ENCODE results near the gene KCNJ10. TPM values are rescaled to one million over a fixed set of nuclear protein-coding genes. Genes with fewer than 3 reads are reported as not detected.
"Not testable (repeated sequence)": the region's sequence is repeated elsewhere in the genome, so short reads cannot be mapped to it uniquely, and the experiment has no call there.

KCNJ10 gene
- total RNA-seq, 2 donors from 2014 or later, result not detected

GRCh38 chr1:160052936-160053335 lies 17.0 kb downstream of the KCNJ10 start:
- Histone ChIP-seq H3K4me3 (no peak overlapping the region), H3K27me3 (replicated peaks; ENCODE audit: insufficient read depth) (no peaks in the 10 kb centered on the region), H3K27ac (no peak overlapping the region), H3K36me3 (no peaks in the 10 kb centered on the region), H3K4me1 (replicated peaks) (no peaks in the 10 kb centered on the region), H3K9me3 (no peaks in the 10 kb centered on the region)
- WGBS, result 53% methylated on average over 6 of the region's 6 CpGs
- DNase-seq (ENCODE audit: low spot score), result no peak
- intact Hi-C loops (cut with DNase I), result no loop called here
- no peak for TF ChIP-seq POLR2AphosphoS5 (IDR thresholded peaks at IDR 0.05)
- TF ChIP-seq CTCF (IDR thresholded peaks at IDR 0.05), result no peak
- no peak for TF ChIP-seq POLR2A (IDR thresholded peaks at IDR 0.05)

GRCh38 chr1:160050619-160051018 lies 19.3 kb downstream of the KCNJ10 start:
- no peak overlapping the region for H3K27ac ChIP-seq
- no peaks in the 10 kb centered on the region for H3K27me3 ChIP-seq (replicated peaks; ENCODE audit: insufficient read depth)
- no peak overlapping the region for H3K4me3 ChIP-seq
- intact Hi-C loops (cut with DNase I), result no loop called here
- DNase-seq (ENCODE audit: low spot score), result no peak
- no peaks in the 10 kb centered on the region for H3K4me1 ChIP-seq (replicated peaks)
- H3K9me3 ChIP-seq, result no peaks in the 10 kb centered on the region
- no peak for TF ChIP-seq POLR2A (IDR thresholded peaks at IDR 0.05)
- no peak for TF ChIP-seq POLR2AphosphoS5 (IDR thresholded peaks at IDR 0.05)
- TF ChIP-seq CTCF (IDR thresholded peaks at IDR 0.05), result no peak
- no peaks in the 10 kb centered on the region for H3K36me3 ChIP-seq
- WGBS, result 75% methylated on average over 1 of the region's 1 CpG

- H3K36me3 ChIP-seq; intact Hi-C loops (cut with DNase I); H3K9me3 ChIP-seq; H3K27ac ChIP-seq; DNase-seq (ENCODE audit: low spot score); H3K27me3 ChIP-seq (replicated peaks; ENCODE audit: insufficient read depth); H3K4me3 ChIP-seq; H3K4me1 ChIP-seq (replicated peaks): not testable (repeated sequence)
- WGBS, result 50% methylated on average over 2 of the region's 2 CpGs
Observed at GRCh38 chr1:160050182-160050581, 19.8 kb downstream of the KCNJ10 start.

GRCh38 chr1:160049101-160049500 lies 20.9 kb downstream of the KCNJ10 start:
- Histone ChIP-seq H3K9me3 (no peaks in the 10 kb centered on the region), H3K27me3 (replicated peaks; ENCODE audit: insufficient read depth) (no peaks in the 10 kb centered on the region), H3K27ac (no peak overlapping the region), H3K4me3 (no peak overlapping the region), H3K36me3 (no peaks in the 10 kb centered on the region), H3K4me1 (replicated peaks) (no peaks in the 10 kb centered on the region)
- no peak for TF ChIP-seq POLR2A (IDR thresholded peaks at IDR 0.05)
- no peak for TF ChIP-seq CTCF (IDR thresholded peaks at IDR 0.05)
- 88% methylated on average over 3 of the region's 3 CpGs for WGBS
- intact Hi-C loops (cut with DNase I), result loop anchor here (5.0 kb wide), 1 partner anchor 33 kb away; the partner anchor contains the start of gene KCNJ9
- DNase-seq (ENCODE audit: low spot score), result no peak

GRCh38 chr1:160048335-160048734 lies 21.6 kb downstream of the KCNJ10 start:
- no peak for DNase-seq (ENCODE audit: low spot score)
- Histone ChIP-seq H3K4me1 (replicated peaks) (no peaks in the 10 kb centered on the region), H3K36me3 (no peaks in the 10 kb centered on the region), H3K27me3 (replicated peaks; ENCODE audit: insufficient read depth) (no peaks in the 10 kb centered on the region), H3K4me3 (no peak overlapping the region), H3K27ac (no peak overlapping the region), H3K9me3 (no peaks in the 10 kb centered on the region)
- intact Hi-C loops (cut with DNase I), result loop anchor here (5.0 kb wide), 1 partner anchor 34 kb away; the partner anchor contains the start of gene KCNJ9
- no peak for TF ChIP-seq POLR2A (IDR thresholded peaks at IDR 0.05)
- TF ChIP-seq POLR2AphosphoS5 (IDR thresholded peaks at IDR 0.05), result no peak
- no peak for TF ChIP-seq CTCF (IDR thresholded peaks at IDR 0.05)
